GM21619 (cell line): ENCODE data around the gene DNAJC16.
"Not testable (repeated sequence)": the region's sequence is repeated elsewhere in the genome, so short reads cannot be mapped to it uniquely, and the experiment has no call there.

Experiments used
- ATAC-seq: cut with Tn5 transposase; IDR thresholded peaks from one replicate; pipeline ENCODE4 v1.9.1; 2021; ENCODE audit not compliant: unreplicated experiment

The DNAJC16 gene

DNA sequence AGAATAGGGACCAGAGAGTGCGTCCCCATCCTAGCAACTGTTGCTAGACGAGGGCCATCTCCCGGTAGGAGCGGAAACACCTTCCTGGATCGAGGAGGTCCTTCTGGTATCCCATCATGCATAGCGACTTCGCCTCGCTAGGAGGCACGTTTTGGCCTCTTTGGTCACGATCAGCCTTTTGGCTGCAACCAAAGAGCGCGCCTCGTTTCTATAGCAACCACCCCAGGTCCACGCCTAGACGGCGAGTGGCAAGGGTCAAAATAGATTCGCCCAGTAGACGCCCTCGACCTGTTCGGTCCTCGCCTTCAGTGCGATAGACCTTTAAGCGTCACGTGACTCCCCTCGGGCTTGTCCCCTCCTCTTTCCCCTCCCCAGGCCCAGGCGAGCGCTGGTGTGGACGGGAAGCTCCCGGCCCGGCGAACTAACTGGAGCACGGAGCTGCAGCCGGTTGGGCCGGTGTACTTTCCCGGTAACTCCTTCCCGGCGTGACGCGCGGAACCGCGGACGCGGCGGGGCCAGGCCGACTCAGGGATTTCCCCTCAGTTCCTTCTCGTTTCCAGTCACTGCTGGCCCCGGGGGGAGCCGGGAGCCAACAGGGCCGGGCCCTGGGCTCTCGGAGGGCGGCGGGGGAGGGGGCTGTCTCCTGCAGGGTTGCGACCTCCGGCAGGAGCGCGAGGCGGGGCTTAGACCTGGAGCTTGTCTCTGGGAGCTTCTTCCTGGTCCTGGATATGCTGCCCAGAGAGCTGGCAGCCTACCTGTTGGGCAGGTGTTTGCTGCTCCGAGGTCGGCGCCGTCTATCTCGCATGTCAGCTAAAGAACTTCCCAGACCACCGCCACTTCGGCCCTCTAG lies at the start of gene DNAJC16:
DNAJC16 (plus strand) TSS at position 359 of the 850 bp plus-strand sequence. CDS start 2,258 bp downstream, outside the sequence.
- peak; percentile 48 for ATAC-seq

DNA sequence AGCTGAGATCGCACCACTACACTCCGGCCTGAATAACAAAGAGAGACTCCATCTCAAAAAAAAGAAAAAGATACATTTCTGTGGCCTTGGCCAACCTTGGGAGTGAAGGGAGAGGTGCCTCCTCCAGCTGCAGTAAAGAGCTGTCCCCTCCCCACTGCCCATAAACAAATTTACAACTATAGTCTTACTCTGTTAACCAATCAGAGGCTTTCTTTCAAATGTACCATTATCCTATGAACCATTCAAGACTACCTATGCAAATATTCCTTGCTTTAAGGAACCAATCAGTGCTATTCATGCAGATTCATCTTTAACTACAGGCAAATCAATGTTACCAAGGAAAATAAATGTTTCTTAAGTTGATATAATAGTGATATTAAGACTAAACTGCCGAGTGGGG lies 49.7 kb upstream of the DNAJC16 start:
- ATAC-seq: no peak

GRCh38 chr1:15477646-15478212 lies 48.9 kb upstream of the DNAJC16 start:
- ATAC-seq: no peak

DNA sequence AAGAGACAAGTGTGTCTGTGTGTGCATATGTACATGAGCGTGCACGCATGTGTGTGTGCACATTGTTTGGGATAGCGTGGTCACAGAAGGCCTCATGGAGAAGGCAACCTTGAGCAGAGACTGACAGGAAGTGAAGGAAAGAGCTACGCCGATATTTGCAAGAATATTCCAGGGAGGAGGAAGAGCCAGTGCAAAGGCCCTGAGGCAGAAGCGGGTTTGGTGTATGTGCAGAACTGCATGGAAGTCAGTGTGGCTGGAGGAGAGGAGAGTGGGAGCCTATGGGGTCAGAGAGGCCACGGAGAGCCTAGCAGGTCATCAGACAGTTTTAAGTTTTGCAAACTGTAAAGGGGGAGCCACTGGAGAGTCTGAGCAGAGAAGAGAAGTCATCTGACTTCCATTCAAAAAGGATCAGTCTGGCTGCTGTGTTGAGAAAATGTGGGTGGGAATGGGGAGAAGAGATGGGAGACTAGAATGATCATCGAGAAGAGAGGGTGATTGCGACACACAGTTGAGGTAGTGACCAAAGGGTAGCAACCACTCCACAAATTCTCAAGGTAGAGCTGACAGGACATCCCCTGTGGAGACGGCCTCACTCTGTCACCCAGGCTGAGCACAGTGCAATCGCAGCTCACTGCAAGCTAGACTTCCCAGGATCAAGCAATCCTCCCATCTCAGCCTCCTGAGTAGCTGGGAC lies 46.8 kb upstream of the DNAJC16 start:
- ATAC-seq: no peak

- not testable (repeated sequence) for ATAC-seq
These were observed 44.2 kb upstream of the DNAJC16 start for GRCh38 chr1:15482455-15482854.

- ATAC-seq: not testable (repeated sequence)
These were observed 43.6 kb upstream of the DNAJC16 start for GRCh38 chr1:15482983-15483543.

DNA sequence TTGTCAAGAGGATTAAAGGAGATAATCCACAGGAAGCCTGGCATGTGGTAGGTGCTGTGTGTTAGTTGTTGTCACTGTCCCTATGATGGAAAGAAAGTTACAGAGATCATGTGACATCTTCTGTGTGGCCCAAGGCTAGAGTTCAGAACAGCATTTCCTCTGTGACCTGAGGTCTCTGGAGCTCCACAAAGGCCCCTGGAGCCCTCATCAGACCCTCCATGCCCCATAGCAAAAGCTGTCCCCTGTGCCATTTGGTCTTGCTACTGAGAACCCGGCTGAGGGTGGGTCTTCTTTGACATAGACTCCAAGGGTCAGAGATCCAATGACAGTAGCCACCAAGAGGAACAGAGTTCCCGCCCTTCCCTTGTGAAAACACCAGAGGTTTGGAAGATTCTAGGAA lies 42.7 kb upstream of the DNAJC16 start:
- no peak for ATAC-seq

DNA sequence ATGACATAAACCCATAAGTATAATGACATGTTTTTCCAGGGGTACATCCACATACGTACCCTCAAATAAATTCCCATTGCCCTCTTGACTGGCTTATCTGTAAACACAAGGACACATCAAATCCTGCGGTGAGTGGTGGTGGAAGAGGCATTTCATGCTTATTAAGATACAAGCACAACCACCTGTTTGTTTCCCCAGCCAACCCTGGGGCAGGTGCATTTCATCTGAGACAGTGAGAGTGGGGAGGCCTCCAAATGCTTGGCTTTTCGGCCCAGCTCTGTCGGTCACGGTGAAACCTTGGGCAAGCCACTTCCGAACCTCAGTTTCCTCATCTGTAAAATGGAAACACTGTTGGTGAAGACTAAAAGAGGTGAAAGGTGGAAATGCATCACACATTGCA lies 42.2 kb upstream of the DNAJC16 start:
- ATAC-seq: not testable (repeated sequence)

GRCh38 chr1:15485636-15486035 lies 41.0 kb upstream of the DNAJC16 start:
- no peak for ATAC-seq

GRCh38 chr1:15486844-15487610 lies 39.6 kb upstream of the DNAJC16 start:
- not testable (repeated sequence) for ATAC-seq

DNA sequence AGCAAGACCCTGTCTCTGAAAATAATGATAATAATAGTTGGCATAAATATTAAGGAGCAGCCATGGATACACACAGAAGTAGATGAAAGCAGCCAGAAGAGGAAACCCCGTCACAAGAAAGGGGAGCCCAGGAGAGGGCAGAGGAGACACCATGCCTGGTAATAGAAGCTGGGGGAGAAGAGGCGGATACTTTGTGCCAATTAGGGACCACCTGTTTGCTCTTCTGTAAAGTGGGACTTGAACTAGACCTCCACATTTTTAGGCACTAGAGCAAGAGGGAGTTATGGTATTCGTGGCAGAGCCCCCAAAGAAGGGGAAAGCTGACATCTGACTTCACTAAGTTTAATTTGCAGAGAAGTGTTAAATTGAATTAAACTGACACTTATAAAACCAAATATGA lies 38.3 kb upstream of the DNAJC16 start:
- no peak for ATAC-seq

- no peak for ATAC-seq
These were observed 37.5 kb upstream of the DNAJC16 start for GRCh38 chr1:15489052-15489736.

DNA sequence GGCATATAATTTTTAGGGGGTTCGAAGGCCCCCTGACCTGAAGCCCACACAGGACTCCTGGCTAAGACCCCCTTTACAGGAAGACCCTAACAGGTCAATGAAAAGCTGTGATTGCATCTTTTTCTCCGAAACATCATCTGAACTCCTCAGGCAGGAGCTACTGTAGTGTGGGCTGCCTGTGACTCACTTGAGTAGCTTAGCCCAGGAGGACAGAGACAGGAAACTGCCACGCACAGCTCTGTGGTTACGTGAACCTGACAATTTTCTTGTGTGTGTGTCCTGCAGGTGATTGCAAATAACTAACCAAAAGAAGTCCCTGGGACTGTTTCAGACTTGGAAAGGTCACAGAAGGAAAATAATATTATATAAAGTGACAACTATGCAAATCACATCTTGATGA lies 35.6 kb upstream of the DNAJC16 start:
- not testable (repeated sequence) for ATAC-seq

GRCh38 chr1:15492596-15492995 lies 34.1 kb upstream of the DNAJC16 start:
- no peak for ATAC-seq

- no peak for ATAC-seq
These were observed 32.7 kb upstream of the DNAJC16 start for GRCh38 chr1:15493869-15494390.

DNA sequence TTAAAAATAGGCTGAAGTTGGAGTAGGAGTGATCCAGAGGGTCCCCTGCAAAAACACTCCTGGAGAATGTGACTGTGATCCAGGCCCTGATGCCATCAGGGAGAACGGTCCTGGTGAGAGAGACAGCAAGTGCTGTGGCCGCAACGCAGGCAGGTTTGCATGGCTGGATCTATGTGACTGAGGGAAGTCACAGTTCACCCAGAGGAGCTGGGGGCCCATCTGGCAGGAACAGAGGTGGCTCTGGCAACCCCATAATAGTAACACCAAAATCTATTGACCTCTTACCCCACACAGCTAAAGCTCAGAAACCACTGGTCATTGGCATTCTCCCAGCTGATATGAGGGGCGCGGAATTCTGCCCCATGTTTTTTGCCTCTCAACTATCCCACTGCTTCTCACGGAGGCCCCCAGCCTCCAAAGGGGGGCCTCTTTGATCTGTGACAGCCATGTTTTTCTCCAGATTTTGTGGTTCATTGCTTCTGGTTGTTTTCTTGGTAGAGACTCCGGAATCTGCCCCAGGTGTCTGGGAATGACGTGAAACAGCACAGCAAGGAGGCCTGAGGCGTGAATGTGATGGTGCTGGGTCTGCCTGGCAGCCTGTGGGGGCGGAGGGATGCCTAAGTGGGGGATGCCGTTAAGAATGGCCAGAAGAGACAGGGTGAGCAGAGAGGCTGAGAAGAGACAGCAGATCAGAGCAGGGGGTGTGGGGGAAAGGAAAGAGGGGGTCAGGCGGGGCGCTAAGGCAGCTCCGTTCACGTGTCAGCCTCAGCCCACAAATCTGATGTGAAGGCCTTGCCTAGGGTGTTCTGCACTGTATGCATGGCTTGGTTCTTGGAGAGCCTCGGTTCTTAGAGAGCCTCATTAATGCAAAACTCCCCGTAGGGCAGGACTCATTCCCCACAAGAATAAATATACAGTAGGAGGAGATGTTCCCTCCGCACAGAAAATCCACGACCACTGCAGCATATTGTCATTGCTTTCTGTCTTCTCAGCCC lies 26.2 kb upstream of the DNAJC16 start:
- ATAC-seq: no peak

DNA sequence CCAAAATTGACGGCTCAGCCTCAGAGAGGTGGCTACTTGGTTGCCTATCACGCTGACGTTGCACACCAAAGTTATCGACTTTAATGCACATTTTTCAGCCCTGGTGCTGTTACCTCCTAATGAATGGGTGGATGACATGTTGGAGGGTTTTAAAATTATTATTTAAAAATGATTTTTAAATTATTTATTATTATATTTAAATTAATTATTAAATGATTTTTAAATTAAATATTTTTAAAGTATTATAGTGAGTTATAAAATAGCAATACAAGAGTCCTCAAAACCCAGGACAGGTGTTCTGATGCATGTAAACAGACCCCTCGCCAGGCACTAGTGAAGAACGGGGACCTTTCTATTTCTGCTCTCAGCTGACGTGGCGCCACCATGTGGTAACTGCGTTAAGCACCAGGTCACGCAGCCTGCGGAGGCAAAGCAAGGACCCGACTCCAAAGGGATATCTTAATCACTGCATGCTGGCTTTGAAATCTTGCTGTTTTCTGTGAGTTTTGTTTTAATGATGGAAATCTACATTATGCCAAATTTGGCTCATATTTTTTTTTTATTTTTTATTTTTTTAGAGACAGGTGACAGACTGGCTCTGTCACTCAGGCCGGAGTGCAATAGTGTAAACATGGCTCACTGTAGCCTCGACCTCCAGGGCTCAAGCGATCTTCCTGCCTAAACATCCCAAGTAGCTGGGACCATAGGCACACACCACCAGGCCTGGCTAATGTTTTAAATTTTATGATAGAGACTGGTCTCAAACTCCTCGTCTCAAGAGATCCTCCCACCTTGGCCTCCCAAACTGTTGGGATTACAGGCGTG lies 25.2 kb upstream of the DNAJC16 start:
- ATAC-seq: no peak

DNA sequence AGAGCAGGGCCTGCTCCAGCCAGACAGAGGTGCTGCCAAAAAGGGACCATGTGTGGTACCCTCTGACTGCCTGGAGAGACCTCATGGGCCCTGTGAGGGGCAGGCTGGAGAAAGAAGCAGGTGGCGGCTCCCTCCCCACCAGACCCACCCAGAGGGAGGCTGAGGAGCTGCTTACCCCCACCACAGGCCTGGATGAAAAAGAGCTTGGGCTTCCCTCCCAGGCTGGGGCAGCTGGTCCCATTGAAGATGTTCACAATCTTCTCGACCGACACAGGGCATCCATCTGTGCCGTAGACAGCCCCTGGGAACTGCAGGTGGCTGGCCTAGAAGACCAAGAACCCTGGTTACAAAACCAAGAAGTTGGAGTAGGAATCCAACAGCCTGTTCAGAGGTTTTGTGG lies 22.2 kb upstream of the DNAJC16 start:
- no peak for ATAC-seq
